NCI-H128 (cell line): ENCODE data around the gene ZNF169.
"Not testable (repeated sequence)": the region's sequence is repeated elsewhere in the genome, so short reads cannot be mapped to it uniquely, and the experiment has no call there.

Experiments used
- DNase-seq: peaks from one replicate; lab custom pipeline; 2025; ENCODE audit not compliant: unreplicated experiment; lab: John Stamatoyannopoulos, UW

ZNF169 gene

DNA sequence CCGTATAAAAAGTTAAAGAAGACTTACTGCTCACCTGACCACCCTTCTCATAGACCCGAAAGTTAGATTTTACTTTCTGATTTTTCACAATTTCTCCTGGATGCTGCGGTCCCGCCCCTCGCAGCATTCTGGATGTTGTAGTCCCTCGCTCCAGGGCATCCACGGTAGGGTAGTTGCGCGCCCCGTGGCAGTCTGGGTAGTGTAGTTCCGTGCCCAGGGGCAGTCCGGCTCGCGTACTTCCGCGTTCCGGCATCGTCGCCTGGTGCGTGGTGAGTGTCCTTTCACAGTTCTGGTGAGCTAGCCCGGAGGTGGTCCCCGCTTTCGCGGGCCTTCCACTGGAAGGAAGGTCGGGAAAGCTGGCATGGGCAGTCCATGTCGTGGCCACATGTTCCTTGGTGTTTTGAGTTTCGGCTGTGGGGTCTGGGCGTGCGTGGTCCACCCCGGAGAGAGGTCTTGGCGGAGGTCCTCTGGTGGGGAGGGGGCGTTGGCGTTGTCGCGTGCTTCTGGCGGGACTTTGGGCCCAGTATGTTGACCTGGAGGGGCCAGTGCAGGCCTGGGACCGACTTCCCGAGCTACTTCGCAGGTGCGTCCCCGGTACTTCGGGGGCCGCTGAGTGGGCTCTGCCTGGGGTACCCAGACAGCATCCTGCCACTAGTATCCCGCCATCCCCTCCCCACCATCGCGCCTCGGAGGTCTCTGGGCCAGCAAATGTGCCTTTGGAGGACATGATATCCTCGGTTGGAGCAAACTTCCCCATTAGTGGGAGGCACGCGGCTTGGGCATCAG, at the start of gene ZNF169:
TSS of gene ZNF169 (plus strand) at position 222 of the 786 bp plus-strand sequence. CDS start 19,515 bp downstream, outside the sequence.
- DNase-seq, result peak; percentile 60

DNA sequence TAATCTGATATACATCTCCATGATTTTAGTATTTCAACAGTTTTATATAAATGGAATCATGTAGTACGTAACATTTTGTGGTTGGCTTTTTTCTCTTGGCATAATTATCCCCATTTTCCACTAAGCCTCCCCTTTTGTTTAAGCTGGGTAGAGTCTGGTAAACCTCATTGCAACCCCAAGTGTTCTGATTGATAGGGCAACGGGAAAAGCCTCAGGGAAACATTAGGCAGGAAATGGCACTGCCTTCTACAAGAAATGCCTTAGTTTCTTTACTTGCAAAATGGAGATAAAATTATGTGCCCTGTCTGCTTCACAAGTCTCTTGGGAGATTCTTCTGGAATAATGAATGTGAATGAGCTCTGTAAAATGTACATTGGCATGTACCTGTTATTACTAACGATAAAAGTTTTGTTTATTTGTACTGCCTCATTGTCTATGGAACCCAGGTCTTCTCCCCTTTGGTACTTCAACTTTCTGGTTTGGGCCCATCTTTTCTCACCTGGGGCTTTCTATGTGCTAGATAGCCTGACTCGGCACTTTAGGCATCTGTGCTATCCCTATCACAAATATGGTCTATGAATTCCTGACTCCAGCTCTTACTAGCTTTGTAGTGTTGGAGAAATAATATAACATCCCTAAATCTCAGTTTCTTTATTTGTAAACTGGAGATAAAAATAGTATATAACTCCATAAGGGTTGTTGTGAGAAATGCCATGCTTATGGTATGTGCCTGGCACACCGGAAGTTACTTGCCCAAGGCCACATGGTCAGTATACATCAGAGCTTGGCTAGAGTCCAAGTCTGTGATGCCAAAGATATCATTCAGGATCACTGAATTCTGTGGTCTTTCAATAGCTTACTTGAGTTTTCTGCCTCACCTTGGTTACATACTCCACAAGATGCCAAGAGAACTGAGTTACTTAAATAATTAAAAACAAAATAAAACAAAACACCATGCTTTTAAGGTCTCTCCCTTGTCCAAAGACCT, 48.2 kb upstream of the ZNF169 start:
- no peak for DNase-seq

DNA sequence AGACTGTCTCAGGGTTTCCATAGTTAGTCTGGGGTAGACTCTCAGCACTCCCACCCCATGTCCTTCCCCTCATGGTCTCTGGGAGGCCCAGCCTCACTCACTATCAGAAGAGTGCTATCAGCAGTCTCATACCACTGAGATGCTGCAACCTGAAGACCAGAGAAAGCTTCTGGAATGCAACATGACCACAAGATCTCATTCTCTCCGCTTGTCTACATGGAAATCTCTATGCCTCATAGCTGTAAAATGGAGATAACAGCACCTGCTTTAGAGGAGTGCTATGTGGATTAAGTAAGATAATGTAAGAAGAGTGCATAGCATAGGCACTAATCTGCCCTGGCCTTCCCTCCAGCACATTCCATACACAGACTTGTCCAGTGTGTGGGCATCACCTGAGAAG, 47.0 kb upstream of the ZNF169 start:
- DNase-seq, result no peak

DNA sequence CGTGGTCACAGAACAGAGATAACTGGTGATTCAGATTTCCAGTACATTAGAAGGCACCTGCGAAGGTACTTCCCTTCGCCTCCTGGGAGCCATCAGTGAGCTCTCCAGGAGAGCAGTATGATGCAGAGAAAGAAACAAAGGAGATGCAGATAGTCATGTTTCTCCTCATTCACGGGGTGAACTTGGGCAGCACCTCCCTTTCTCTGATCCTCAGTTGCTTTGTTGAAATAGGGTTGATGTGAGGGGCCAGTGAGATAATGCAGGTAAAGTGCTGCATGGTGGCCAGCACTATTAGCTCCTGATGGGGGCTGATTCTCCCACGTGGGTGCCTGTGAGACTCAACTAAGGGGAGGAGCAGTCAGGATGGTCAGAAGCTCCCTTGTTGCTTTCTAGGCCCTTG, 46.6 kb upstream of the ZNF169 start:
- no peak for DNase-seq

DNA sequence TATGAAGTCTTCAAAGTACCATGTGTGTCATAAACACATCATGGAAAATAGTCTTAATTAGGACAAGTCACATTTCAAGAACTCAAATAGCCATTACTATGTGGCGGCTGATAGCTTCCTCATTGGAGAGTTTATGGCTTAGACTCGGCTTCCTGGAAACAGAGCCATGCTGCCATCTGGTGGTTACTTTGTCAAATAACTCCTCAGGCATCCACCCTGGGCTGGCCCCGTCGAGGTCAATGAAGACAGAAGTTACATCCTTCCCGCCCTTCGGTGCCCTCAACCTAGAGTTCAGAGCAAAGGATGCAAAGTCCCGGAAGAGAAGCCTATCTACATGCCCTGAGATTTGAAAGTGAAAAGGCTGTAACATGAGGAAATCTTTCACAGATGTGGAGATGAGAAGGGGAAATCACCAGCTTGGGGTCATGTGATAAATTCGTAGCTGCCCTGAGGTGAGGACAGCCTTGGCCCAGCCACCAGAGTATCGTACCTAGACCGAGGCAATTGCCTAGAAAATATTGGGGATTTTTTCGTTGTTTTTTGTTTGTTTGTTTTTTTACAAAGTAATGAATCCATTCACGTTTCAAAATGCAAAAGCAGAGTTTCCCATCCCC, 45.5 kb upstream of the ZNF169 start:
- peak; percentile 77 for DNase-seq

DNA sequence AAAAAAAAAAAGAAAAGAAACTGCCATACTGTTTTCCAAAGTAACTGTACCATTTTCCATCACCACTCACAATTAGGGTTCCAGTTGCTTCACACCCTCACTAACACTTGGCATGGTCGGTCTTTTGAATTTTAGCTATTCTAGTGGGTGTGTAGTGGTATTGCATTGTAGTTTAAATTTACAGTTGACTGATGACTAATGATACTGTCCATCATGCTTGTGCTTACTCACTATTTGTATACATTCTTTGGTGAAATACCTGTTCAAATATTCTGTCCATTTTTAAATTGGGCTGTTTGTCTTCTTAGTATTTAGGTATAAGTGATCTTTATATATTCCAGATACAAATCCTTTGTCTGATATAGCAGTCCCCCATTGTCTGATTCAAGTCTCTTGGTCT, 36.2 kb upstream of the ZNF169 start:
- no peak for DNase-seq

DNA sequence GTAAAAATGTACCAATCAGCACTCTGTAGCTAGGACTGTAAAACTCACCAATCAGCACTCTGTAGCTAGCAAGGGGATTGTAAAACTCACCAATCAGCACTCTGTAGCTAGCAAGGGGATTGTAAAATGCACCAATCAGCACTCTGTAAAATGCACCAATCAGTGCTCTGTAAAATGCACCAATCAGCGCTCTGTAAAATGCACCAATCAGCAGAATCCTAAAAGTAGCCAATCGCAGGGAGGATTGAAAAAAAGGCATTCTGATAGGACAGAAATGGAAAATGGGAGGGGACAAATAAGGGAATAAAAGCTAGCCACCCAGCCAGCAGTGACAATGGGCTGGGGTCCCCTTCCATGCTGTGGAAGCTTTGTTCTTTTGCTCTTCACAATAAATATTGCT, 33.7 kb upstream of the ZNF169 start:
- DNase-seq, result not testable (repeated sequence)

DNA sequence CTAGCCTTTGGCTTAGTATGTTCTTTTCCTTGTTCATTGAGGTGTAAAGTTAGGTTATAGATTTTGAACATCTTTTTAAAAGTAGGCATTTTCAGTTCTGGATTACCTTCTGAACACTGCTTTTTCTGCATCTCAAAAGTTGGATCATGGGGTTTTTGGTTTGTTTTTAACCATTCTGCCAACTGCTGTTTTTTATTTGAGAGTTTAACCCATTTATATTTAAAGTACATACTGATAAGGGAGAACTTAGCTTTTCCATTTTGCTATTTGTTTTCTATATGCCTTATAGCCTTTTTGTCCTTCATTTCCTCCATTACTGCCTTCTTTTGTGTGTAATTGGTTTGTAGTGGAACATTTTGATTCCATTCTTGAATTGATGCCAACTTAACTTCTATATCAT, 30.5 kb upstream of the ZNF169 start:
- no peak for DNase-seq

DNA sequence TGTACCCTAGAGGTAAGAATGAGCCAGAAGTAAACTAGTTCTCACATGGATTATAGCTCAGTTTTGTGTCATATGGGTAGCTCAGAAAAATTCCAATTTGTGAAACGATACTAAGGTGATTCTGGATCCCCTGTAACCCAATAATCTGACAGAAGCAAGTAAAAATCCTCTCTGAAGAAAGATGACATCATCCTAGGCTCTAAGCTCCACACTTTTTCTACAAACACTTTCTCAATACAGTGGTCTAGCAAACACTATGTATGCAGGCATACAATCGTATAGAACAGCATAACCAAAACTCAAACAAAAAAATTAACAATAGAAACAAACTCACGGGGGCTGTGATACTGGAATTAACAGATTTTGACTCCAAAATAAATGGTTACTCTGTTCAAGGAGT, 26.7 kb upstream of the ZNF169 start:
- DNase-seq, result no peak

DNA sequence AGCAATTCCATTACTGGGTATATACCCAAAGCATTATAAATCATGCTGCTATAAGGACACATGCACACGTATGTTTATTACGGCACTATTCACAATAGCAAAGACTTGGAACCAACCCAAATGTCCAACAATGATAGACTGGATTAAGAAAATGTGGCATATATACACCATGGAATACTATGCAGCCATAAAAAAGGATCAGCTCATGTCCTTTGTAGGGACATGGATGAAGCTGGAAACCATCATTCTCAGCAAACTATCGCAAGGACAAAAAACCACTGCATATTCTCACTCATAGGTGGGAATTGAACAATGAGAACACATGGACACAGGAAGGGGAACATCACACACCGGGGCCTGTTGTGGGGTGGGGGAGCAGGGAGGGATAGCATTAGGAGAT, 18.0 kb upstream of the ZNF169 start:
- DNase-seq, result not testable (repeated sequence)

DNA sequence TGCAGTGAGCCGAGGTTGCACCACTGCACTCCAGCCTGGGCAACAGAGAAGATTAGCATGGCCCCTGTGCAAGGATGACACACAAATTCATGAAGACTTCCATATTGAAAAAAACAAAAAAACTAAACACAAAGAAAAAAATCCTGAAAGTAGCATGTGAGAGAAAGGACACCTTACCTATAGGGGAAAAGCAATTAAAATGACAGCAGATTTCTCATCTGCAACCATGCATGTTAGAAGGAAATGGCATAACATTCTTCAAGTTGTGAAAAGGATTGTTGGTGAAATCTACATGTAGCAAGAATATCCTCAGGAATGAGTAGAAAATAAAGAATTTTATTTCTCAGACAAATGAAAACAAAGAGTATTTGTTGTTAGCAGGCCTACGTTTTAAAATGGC, 13.4 kb upstream of the ZNF169 start:
- DNase-seq, result no peak

DNA sequence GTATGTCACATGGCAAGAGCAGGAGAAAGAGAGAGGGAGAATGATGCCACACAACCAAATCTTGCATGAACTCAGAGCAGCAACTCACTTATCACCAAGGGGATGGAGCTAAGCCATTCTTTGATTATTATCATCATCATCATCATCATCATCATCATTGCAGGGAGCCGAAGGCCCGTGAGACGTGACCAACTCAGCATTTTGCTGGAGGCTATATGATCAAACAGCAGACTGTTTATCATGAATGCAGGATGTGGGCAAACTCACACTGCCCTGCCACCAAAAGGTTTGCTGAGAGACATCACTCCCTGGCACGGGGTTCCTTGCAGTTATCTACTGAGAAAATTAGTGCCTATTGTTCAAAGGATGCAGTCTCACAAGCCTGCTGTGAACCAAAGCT, 8.6 kb upstream of the ZNF169 start:
- no peak for DNase-seq

DNA sequence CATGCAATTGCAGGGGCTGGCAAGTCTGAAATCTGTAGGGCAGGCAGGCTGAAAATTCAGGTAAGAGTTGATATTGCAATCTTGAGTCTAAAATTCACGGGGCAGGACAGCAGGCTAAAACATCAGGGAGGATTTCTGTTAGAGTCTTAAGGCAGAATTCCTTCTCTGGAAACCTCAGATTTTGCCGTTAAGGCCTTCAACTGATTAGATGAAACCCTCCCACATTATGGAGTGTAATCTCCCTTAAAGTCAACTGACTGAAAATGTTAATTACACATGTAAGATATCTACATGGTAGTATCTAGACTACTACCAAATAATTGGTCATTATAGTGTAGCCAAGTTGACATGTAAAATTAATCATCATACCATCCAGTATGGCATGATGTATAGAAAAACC, 3.1 kb upstream of the ZNF169 start:
- DNase-seq, result no peak

DNA sequence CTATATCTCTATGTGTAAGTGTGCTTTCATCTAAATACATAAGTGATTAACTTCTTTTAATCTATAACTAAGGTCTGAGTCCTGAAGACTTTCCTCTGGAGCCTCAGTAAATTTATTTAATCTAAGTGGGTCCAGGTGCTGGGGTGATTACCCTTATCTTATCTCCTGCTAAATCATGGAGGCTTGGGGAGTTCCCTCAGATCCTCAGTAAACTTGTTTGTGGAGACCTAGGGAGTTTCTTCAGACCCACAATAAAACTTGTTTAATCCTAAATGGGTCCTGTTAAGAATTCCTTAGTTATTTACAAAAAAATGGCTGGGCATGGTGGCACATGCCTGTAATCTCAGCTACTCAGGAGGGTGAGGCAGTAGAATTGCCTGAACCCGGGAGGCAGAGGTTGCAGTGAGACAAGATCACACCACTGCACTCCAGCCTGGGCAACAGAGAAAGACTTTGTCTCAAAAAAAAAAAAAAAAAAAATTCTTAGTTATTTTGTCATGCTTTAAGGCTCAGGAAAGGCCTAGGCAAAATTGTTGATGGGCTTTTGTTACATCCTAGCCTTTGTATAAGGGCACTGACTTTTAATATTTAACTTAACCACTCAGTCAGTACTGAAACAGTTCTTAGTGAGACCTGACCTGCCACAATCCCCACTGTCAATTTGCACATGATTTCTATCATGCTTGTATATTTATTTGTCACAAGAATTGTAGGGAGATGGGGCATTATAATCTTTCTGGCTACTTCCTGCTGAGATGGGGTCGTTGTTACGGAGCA, 6.7 kb downstream of the ZNF169 start:
- DNase-seq, result not testable (repeated sequence)

DNA sequence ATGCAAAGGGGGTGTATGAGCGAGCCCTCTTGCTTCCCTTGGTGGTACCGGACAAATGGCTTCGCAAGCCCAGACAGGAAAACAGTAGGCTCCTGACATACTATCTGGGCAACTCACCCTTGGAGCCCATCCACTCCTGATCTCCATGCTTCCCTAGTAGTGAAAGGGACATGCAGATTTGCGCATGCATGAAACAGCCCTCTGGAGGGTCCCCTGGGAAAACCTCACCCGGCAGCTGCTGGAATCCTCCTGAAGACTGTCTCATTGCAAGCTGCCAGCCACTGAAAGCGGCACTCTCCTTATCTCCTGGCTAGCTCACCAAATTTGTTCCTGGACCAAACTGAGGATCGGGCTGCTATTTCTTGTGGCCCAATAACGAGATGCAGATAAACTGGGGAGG, 10.2 kb downstream of the ZNF169 start:
- DNase-seq, result no peak

DNA sequence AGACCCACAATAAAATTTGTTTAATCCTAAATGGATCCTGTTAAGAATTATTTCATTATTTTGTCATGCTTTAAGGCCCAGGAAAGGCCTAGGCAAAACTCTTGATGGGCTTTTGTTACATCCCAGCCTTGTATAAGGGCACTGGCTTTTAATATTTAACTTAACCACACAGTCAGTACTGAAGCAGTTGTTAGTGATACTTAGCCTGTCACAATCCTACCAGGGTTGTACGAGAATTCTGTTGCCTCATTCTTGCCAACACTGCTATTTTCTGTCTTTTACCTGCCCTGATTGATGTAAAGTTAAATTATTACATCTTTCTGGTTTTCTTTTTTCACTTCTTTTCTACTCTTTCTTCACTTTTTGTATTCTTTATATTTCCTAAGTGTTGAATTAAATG, 10.9 kb downstream of the ZNF169 start:
- DNase-seq, result no peak

DNA sequence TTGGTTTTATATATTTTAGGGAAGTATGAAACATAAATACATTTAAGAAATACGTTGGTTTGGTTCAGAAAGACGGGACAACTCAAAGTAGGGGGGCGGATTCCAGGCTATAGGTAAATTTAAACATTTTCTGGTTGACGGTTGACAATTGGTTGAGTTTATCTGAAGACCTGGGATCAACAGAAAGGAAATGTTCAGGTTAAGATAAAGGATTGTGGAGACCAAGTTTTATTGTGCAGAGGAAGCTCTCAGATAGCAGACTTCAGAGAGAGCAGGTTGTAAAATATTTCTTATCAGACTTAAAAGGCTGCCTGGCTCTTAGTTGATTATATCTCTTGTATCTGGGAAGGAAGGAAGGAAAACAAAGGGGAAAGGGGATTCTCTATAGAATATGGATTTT, 17.9 kb downstream of the ZNF169 start:
- not testable (repeated sequence) for DNase-seq

DNA sequence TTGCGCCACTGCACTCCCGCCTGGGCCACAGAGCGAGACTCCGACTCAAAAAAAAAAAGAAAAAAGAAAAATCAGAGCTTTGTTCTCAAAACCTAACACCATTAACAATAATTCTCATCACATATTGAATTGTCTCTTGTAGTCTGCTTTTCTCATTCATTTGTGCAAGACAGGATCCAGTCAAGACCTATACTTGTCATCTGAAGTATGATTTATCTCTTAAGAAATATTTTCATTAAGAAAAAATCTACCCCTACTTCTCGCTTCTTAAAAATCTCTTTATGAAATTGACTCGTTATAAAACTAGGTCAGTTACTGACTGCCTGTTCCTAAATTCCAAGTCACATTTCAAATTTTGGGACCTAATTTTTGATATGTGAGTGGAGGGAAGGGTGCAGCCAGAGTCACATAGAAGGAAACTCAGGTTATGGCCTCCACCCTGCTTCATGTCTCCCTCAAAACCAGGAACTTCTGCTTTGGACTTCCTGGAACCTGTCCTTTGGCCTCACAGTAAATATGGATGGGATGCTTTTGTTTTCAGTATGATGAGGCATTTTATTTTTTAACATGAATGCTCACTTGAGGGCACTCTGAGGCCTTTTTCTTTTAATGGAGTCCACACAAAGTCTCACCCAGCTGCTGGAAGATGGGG, 18.9 kb downstream of the ZNF169 start:
- DNase-seq, result no peak

DNA sequence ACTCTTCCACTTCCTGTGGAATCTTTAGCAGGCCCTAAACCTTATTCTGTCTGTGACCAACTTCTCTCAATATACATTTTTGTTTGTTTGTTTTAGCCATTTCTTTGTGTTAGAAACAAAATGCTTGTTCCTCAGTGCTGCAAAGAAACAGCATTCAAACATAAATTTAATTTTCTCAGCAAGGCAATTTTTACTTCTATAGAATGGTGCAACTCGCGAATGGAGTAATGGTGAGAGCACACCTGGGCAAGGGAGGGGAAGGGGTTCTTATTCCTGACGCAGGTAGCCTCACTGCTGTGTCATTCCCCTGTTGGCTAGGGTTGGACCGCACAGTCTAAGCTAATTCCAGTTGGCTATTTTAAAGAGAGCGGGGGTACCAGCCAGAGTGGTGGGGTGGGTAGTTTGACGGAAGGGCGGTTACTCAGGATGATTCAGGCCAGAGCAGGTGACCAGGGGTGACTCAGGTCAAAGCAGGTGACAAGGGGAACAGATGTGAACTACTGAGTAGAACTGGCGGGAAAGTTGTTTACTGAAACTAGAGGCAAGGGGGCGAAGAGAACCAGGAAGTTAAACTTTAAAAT, 21.4 kb downstream of the ZNF169 start:
- no peak for DNase-seq

DNA sequence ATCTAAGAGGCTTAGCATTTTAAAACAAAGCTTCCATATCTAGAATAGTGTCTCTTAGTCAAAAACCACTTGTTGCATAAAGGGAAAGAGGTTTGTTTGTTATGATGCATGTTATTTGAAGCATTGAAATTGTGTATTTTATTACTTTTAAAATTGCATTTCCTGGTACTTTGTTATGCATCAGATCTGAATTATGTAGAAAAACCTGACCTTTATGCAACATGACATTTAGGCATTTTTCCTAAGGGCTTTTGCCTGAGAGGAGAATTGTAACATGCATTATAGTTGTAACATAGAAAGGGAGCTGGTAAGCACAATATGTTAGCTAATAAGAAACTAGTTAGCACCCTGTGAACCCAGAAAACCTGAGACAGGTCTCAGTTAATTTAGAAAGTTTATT, 22.0 kb downstream of the ZNF169 start:
- no peak for DNase-seq
